Stimulated activated CD4-positive, alpha-beta T cell treated with anti-CD3 and anti-CD28 coated beads, Interleukin-1b, Interleukin-23, amount 100 ng/mL, for 1 hour (primary cell): ENCODE measurements around the gene DBR1.

ENCODE experiments used
- DNase-seq, 2 donors: peaks; one replicate each; pipeline ENCODE4 v3.0.0-alpha.2; 2020; ENCODE audit warnings: low read depth in 2 of 2

The DBR1 gene

DNA sequence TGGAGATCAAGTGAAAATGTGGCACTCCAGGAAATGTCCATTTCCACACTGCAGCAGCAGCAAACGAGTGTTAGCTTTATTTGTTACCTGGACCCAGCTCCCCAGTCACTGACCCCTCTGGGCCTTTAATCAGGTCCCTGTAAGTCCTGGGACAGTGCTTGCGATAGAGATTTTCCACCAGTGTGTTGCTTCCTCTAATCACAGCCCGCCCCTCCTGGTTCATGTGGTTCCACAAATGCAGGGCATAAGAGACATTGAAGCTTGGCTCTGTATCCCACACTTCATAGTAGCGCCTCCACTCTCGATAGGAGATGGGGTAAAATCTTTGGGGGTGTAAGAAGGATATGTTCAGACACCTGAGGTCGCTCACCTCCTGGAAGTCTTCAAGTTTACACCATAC is 50.5 kb downstream of the DBR1 start:
- DNase-seq: no peak

DNA sequence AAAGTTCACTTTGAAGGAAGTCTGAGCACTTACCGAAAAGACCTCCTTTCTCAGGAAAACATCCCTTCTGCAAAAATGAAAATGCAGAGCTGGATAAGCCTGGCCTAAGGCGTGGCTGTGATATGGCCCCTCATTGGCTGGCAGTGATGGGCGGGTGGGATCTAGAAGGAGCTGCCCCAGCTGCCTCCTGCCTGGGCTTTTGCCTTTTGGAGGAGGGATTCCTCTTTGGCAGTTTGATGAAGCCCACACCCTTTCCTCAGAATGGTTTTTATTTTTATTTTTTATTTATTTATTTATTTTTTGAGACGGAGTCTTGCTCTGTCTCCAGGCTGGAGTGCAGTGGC is 55.3 kb downstream of the DBR1 start:
- DNase-seq: no peak

DNA sequence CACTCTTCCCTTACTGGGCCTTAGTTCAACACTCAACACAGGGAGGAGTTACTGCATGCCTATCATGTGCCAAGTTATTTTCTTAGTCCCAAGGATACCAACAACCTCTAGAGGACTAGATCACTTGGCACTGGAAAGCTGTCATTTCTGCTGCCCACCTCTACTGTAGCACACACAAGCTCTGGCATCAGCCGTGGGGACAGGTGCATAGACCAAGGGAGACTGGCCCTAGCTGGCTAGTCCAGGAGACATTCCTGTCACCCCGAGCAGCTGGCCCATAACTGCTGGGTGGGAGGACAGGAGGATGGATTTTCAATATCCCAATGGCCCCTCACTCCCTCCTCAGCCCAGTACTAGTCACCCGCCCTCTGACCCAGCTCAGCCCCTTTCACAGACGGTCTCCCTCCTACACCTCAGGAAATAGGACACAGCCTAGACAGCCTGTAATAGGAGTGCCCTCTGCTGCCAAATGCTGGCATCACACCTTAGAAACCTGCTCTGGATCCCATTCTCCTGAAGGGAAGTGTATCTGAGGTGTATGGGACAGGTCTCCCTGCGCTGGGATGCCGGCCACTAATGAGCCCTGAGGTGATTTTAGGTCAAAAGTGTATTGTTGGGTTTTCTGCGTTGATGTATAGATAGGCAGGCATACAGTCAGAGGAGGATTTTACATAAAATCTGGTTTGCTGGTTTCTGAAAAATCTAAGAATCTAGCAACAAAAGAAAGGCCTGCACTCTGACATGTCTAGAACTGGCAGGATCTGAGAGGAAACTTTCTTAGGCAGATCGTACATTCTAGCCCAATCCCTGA is 55.9 kb downstream of the DBR1 start:
- peak in 1 of 2 donors; percentile 36 for DNase-seq

DNA sequence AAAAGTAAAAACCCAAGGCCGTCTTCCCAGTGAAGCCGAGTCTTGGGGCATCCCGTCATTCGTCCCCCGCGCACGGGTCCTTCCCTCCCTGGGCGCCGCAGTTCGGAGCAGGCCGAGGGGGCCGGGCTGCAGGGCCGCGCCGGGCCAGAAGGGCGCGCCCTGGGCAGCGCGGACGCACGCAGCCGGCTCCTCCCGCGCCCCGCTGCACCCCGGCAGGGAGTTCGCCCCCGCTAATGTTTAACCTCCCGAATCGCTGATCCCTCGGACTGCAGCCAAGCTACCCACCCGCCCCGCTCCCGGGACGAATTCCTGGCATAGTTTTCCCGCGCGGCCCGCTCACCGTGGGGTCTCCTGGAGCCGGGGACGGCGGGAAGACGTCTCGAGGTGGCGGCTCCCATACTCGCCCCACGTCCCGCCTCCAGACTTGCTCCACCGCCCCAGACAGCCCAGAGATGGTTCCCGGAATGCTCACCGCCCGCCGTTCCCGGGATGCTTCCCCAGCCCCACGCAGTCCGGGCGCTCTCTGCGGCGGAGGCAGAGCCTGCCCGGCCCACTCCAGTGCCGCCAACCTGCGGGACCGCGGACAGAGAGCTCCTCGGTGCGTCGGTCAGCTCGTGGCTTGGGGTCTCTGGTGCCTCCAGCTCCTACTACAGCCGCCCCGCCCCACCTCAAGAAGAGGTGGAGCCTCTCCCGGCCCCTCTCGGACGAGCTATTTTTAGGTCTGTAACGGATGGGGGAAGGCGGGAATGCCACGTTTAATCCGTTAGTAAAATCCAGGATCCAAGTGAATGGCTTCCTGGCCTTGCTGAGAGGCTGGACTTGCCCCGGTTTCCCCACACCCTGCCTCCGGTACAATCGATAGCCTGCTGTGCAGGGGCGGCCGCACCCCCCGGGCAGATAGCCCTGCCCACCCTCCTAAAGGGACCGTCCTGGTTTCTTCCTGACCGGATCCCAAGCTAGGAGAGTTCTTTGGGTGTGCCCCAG is 59.4 kb downstream of the DBR1 start, which contains the start of gene DZIP1L:
DZIP1L (minus strand) TSS at position 621 of the 984 bp plus-strand sequence. CDS start 11,637 bp downstream, outside the sequence.
- no peak for DNase-seq

DNA sequence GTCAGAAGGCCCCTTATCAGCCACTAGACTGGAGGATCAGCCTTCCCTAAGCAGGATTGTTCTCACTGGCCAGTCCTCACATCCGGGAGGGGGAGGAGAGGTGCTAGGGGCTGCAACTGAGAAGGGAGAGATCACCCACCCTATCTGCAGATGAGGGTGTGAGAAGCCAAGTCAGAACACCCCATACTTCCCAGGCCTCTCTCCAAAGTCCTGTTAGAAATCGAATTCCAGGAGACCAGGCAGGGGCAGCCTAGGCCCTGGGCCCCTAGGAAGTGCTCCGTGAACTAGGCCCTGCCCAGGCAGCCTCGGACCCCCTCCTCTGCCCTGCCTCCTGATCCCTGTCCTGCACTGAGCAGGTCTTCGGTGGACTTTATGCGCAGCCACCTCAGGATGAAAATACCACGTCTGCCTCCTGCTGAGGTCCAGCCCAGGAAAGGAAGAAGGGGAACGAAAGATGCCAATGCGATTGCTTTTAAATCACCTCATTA is 60.2 kb downstream of the DBR1 start:
- DNase-seq: no peak

DNA sequence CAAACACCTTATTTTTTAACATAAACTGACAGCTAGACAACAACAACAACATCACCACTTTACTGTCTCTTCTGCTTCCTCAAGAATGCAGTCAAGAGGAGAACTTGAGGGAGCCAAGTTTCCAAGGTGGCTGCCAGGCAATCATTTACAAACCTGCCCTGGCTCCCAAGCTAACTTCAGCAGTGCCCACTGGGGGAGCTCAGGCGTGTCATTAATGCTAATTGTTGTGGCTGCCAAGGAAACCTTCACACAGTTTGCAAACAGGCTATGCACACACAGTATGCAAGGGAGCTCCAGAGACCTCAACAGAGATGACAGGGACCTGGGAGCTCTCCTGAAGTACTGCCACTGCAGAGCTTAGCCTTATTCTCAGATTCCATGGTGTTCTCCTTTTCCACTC is 61.4 kb downstream of the DBR1 start:
- no peak for DNase-seq

DNA sequence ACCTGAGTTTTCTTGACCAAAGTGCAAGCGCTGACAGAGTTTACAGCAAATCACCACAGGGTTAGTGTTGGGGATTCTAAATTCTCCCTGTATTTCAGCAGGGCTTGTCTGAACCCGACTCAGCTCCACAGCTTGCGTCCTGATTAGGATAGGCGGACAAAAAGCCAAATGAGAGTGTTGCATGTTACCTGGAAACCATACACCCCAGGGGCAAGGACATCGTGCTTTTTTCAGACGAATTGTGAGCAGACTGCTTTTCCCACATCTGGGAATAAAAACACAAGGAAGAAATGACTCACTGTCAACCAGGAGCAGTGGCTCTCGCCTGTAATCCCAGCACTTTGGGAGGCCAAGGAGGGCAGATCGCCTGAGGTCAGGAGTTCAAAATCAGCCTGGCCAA is 62.4 kb downstream of the DBR1 start:
- DNase-seq: no peak
